HG03097 (cell line): Measurements from ENCODE around the gene LBX1.

Experiments used
- ATAC-seq: cut with Tn5 transposase; IDR thresholded peaks from one replicate; pipeline ENCODE4 v1.9.1; 2021; ENCODE audit not compliant: unreplicated experiment, low FRiP score

The LBX1 gene

DNA sequence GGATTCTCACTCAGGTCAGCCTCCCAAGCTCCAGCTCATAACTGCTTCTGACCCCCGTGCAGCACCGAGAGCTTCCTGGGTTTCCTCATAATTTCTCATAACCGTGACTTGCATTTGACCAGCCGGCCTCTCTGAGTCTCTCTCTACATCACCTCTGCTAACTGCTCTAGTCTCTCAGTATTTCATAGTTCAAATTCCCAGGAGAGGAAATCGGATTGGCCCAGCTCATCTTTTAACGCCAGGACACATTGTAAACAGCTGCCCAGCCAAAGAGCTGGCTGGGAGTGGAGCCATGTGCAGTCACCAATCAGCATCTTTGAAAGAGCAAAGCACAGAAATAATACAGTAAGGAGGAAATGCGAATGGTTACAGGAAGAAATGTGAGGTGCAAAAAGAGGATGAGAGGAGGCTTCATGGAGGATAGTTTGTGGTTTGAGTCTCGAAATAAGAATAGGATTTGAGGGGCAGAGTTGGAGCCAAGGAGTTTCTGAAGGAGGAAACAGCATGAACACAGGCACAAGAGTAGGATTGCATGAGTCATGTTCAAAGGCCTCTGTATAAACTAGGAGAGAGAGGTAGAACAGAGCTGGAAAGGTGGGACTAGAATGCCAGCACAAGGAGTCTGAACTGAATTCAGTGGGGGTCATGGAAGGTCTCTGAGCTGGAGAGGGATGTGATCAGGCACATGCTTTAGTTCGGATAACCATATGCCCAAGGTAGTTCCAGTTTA, 15.2 kb upstream of the LBX1 start:
- no peak for ATAC-seq

- ATAC-seq: no peak
Observed at GRCh38 chr10:101241840-101242707, 12.8 kb upstream of the LBX1 start.

DNA sequence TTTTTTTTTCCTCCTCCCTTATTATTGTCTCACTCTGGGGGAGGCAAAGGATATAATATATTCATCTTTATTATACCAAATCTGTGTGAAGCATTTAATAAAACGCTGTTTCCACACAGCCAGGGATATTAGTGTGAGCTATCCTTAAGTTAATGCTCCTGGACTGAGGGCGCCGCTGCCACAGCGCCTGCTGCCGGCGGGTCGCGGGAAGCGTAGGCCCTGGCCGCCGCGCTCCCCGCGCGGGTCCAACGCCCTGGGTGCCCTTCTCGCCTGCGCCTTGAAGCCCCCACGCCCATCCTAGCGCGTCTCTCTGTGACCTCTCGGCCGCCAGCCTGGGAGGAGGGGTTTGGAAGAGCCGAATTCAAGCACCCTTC, 9.5 kb upstream of the LBX1 start:
- ATAC-seq: no peak

DNA sequence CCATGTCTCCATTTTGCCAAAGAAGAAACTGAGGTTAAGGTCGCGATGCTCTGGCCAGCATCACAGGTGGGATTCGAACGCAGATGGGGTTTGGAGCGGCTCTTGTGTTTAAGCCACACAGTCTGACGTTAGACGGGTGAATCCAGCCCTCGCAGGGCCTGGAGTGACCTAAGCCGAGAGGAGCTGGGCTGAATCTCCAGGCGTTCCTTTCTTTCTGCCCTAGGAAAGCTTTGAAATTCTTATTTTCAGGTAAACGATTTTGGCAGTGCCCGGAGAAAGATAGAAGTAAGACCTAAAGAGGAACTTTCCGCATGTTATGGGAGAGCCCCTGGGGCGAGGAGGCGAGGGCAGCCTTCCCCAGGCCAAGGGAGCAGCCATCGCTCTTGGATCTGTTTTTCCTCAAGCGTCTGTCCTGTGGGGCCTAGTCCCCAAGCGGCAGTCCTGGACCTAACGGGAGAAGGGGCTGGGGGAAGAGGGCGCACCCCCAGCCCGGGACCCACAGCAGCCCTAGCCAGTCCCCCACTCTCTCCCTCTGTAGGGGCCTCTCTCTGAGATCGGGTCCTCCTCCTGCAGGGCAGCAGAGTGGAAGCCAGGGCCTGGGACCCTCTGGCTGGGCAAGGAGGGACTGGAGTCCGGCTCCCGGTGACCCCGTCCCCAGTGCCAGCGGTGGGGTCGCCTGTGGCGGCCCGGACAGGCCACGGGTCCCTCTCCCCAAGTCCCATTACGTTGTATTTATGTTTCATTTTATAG, 8.9 kb upstream of the LBX1 start:
- no peak for ATAC-seq

DNA sequence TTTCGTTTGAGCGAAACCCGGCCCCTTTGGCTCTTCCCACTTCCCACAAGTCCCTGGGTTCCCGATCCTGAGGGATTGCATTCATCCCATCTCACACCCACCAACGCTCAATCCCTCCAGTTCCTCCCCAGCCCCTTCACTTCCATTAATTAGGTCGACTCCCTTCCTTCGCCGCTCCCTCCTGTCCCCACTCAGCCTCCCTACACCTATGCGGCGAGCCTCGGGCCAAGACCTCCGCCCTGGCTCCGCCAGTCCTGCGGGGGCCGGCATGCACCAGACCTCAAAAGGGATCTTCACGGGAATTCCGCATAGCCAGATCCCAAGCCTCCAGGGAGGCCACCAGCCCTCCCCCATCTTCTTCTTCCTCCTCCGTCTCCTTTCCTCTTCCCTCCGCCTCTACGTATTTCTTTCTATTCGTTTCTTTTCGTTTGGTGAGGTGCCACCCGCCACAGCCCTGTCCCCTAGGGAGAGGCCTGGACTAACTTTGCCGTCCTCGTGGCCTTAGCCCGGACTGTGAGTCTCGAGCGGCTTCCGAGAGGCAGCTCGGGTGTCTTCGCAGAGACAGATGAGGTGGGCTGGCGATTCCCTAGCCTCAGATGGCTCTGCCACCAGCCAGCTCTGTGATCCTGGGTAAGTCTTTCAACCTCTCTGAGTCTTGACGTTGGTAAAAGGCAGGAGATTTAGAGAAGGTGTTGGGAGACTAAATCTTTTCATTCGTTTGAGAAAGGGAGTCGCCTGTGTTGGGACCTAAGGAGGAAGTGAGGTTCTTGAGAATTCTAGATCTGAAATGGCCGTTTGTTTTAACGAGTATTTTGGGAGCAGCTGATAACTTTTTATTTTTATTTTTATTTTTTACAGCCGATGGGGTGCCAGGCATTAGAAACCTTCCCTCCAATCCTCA, 8.1 kb upstream of the LBX1 start:
- no peak for ATAC-seq

- ATAC-seq: no peak
Observed at GRCh38 chr10:101236376-101237080, 7.3 kb upstream of the LBX1 start.

GRCh38 chr10:101235766-101236165, 6.5 kb upstream of the LBX1 start:
- no peak for ATAC-seq

- ATAC-seq: no peak
Observed at GRCh38 chr10:101234333-101234732, 5.1 kb upstream of the LBX1 start.

GRCh38 chr10:101233863-101234262, 4.6 kb upstream of the LBX1 start:
- ATAC-seq: no peak

DNA sequence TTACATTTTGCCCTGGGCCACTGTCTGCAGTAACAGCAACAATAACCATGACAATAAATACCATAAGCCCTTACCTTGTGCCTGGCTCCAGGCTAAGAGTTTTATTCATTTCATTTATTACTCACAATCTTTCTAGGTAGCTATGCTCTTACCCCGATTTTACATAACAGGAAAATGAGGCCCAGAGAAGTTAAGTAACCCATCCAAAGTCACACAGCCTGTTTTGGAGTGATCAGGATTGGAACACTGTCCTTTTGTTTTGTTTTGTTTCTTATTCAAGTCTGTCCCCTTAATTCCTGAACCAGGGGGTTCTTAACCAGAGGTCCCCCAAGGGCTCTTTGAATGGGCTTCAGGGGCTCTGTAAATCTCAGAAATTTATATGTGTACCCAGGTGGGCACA, 4.2 kb upstream of the LBX1 start:
- ATAC-seq: no peak

GRCh38 chr10:101231912-101232689, 2.8 kb upstream of the LBX1 start:
- ATAC-seq: no peak

- no peak for ATAC-seq
Observed at GRCh38 chr10:101231092-101231491, 1.8 kb upstream of the LBX1 start.

- no peak for ATAC-seq
Observed at GRCh38 chr10:101230183-101230917, 1.1 kb upstream of the LBX1 start.

GRCh38 chr10:101228966-101229265, 347 bp downstream of the LBX1 start:
- ATAC-seq: no peak

GRCh38 chr10:101228153-101228965, 904 bp downstream of the LBX1 start:
- no peak for ATAC-seq

DNA sequence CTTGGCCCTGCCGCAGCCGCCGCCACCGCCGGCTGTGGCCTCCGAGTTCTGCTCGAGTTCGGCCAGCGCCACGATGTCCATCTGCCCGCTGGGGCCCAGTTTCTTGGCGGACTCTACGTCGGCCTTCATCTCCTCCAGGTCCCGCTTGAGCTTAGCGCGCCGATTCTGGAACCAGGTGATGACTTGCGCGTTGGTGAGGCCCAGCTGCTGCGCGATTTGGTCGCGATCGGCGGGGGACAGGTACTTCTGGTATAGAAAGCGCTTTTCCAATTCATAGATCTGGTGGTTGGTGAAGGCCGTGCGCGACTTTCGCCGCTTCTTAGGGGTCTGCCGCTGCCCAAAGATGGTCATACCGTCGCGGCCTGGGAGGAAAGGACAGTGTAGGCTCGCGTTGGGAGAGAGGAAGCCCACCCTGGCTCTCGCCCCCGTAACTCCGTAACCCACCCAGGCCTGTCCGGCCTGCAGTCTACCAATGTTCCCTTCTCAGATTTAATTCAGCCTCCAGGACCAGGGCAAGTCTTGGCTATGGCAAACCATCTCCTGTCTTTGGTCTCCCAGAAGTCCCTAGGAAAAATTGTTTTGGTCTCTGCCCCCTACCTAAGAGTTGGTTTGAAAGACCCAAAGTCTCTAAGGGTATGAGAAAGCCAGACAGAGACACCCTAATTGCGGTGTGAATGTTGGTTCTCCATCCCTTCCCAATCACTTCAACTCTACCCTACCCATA, 1.7 kb downstream of the LBX1 start:
- ATAC-seq: no peak
